HG03460 (cell line): ENCODE measurements around the gene NKAIN2.
"Not testable (repeated sequence)": the region's sequence is repeated elsewhere in the genome, so short reads cannot be mapped to it uniquely, and the experiment has no call there.

Source experiments
- ATAC-seq: cut with Tn5 transposase; IDR thresholded peaks from one replicate; pipeline ENCODE4 v1.9.1; 2021; ENCODE audit not compliant: unreplicated experiment

NKAIN2 gene

DNA sequence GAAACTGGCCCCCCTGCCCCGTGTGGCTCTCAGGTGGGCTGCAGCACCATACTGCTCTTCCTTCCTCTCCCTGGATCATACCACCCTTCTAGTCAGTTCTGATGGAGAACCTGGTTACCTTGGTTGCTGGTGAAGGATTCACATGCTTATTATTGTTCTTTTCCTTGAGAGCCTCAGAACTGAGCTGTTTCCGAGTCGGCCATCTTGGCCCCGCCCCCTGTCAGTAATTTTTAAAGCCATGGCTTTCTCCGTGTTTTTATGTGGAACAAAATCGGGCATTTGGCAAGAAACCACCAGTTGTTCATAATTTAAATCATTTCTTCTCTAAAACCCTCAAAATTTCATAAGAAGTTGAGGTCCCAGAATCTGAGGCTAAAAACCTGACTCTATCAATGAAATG, 493.8 kb downstream of the NKAIN2 start:
- no peak for ATAC-seq

DNA sequence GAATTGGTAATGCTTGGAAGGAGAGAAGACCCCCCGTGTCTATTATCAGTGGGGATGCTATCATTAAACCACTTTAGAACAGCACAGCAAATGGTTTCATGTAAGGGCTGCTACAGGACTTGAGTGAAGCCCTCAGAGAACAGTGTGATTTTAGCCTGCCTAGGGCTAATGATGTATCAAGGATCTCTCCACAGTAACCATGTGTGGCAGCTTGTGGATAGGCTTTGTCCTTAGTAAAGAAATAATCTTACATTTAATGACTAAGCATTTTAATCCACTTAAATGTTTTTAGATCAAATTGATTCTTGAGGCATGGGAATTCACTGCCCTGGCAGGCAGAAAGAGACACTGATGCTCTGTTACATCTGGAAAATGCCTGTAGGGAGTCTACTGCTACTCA, 495.1 kb downstream of the NKAIN2 start:
- ATAC-seq: no peak

DNA sequence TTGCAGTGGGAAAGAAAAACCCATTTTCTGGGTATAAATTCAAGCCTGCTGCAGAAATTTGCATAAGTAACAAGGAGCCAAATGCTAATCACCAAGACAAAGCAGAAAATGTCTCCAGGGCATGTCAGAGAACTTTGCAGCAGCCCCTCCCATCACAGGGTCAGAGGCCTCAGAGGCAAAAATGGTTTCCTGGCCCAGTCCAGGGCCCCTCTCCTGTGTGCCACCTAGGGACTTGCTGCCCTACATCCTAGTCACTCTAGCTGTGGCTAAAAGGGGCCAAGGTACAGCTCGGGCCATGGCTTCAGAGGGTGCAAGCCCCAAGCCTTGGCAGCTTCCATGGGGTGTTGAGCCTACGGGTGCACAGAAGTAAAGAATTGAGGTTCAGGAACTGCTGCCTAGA, 497.2 kb downstream of the NKAIN2 start:
- ATAC-seq: not testable (repeated sequence)

DNA sequence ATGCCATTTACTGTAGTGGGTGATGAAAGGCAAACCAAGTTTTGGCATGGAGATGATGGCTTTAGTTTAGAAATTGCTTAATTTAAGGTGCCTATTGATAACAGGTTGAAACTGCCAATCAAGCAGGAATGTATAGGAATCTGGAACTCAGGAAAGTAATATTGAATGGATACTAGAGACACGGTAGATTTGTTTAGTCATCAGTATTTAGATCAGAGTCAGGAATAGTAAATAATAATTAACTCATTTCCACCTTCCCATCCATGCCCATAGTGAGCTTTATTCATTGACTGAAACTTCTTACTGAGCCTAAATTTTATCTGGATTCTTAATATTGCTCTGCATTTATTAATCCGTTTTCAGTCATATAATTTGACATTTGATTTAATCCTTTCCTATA, 500.3 kb downstream of the NKAIN2 start:
- no peak for ATAC-seq

DNA sequence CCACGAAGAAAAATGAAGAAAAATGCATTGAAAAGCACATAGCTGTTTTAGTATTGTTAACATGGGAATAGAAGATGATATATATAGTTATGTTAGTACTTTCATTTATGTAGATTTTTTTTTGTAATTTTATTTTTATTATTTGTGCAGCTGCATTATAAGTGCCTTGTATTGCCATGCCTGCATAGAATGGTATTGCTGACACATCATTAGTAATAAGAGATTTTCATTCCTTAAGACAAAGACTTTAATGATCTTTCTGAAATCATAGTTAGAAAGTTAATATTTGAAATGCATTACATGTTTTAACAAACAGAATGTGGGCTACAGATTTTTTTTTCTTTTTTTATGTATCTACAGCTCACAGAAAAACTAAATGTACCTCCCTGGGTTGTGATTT, 506.5 kb downstream of the NKAIN2 start:
- ATAC-seq: no peak

DNA sequence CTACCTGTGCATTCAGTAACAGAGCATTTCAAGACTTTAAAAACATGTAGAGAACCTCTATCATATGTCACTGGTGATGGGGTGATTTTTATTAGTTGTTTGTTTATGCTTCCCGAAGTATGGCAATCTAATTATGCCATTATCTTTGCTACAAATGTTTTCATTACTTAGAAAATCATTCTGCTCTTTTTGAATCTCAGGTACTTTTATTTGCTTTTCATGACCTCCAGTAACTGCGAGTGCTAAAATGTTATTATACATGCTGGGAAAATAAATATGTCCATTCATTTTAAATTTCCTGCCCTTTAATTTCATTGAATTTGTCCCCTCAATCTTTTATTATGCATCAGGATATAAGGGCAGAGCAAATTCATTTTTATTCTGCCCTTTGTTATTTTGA, 515.7 kb downstream of the NKAIN2 start:
- ATAC-seq: no peak

DNA sequence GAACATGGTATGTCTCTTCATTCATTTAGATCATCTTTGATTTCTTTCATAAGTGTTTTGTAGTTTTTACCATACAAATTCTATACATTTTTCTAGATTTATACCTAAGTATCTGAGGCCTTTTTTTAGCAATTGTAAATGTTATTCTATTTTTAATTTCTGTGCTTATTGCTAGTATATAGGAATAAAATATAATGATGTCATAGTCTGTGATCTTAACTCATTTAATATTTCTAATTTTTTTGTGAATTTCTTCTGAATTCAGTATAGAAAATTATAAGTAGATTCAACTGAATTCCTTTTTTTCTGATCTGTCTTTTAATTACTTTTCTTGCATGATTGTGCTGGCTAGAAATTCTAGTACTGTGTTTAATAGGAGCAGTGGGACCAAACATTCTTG, 520.6 kb downstream of the NKAIN2 start:
- ATAC-seq: no peak

DNA sequence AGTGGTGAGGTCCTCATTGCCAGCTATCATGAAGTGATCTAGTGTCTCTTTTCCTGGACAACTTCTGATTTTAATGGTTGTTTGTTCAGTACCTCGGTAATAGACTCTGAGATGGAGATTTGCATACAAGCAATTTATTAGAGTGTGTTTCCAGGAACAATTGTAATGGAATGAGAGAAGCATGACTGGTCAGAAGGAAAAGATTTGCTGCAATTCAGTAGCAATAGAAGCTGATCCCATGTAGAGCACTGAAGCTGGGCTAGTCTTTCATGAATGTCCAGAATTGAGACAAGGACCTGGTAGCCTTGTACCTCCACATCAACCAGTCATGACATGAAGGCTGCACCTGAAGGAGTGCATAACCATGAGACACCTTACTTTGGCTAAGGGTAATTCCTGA, 526.5 kb downstream of the NKAIN2 start:
- no peak for ATAC-seq

DNA sequence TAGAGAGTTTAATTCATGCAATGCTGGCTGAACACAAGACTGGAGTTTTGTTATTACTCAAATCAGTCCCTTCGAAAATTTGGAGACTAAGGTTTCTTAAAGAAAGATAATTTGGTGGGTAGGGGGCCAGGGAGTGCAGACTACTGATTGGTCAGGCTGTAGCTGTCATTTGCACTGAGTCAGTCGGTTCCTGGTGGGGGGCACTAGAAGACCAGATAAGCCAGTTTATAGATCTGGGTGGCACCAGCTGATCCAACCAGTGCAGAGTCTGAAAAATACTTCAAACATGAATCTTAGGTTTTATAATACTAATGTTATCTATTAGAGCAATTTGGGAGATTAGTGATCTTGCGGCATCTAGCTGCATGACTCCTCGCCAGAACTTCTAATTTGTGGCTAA, 530.7 kb downstream of the NKAIN2 start:
- ATAC-seq: no peak

DNA sequence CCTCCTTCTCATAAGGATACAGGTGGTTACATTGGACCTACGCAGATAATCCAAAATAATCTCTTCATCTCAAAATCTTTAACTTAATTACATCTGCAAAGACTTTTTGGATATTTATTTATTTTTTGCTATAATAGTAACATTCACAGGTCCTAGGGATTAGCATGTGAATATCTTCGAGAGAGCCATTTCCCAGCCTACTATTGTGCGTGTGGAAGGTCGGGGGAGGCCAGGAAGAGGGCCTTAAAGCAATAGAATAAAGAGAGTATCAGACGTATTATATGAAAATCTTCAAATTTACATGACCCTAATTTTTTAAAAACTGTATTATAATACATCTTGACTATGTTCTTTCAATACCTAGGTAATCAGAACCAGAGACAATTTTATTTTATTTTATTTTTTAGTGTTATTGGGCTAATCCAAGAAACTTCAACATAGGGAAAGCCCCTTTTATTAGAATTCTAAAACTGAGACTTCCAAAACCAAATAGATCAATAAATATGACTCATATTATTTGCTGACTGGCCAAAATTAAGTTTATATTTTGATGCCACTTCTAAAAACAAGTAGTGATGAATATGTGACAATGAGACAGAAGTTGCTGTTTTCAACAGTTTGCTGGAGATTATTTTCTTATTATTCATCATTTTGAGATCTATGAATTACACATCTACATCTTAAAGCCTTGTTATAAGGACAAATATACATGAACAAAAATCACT, 536.1 kb downstream of the NKAIN2 start:
- ATAC-seq: no peak

DNA sequence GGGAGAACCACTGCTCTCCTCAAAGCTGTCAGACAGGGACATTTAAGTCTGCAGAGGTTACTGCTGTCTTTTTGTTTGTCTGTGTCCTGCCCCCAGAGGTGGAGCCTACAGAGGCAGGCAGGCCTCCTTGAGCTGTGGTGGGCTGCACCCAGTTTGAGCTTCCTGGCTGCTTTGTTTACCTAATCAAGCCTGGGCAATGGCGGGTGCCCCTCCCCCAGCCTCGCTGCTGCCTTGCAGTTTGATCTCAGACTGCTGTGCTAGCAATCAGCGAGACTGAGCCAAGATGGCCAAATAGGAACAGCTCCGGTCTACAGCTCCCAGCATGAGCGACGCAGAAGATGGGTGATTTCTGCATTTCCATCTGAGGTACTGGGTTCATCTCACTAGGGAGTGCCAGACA, 544.7 kb downstream of the NKAIN2 start:
- not testable (repeated sequence) for ATAC-seq

DNA sequence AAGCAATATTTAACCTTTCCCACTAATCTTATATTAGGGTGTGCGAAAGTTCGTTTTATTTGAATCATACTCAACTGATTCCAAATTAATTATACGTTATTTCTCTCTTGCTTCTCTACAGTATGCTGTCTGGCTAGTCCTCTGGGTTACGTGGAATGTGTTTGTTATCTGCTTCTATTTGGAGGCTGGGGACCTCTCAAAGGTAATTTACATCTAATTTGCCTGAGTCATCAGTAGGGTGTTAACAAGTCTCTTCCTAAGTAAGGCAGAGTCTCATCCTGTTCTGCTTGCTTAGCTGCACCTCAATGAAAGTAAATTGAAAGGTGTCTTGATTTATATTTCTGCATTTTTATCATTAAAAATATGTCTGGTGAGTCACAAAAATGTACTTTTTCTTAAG, 551.5 kb downstream of the NKAIN2 start:
- no peak for ATAC-seq

DNA sequence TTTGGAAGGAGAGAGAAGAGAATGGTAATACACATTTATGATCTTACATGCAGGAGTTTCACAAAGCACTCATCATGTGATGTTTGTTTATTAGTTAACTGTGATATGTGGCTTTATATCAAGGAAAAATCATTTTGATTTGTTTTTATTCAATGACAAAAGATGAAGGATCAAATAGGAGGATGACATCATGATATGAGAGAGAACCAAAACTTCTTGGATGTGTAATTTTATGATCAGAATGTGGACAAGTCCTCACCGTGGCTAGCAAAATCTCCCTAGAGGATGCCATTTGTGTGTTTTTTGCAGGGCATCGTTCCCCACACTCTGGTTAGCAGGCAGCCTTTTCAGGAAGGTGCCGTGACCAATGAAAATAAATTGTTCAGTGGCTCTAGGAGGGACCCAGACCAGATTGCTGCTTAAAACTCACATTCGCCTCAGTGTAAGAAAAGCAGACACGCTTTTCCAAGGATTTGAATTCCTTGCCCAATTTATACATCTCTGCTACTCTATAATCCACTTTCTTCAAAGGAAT, 552.7 kb downstream of the NKAIN2 start:
- no peak for ATAC-seq

DNA sequence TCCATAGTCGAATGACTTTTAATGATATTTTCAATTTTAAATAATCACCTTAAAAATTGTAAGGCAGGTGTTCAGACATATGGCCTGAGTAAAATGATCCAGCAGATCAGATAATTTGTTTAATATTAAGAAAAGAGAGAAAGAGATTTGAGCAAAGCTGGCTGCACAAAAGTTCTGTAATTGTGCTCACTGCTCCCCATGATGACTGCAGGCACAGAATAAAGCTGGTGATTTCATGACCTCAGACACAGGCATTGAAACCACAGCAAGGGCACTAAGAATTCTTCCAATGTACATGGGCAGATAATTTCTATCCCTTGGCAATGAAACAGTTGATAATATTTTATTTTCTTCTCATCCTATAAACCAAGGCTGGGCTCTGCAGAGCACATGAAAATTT, 553.1 kb downstream of the NKAIN2 start:
- ATAC-seq: no peak

DNA sequence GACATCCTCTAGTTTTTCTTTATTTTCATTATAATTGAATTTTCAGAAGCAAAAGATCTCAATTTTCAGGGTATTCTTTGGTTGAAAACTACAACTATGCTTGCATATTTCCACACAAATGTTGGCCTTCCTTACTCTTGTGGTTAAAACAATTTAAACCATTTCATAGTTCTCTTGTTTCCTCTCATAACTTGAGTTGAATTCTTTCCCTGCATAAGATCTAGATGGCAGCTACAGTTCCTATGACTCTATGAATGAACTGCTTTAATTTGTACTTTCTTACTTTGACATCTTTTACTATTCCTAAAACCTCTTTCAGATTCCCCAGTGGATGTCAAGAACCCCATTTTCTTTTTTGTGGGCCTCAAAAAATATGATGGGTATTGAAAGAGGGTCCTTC, 564.5 kb downstream of the NKAIN2 start:
- ATAC-seq: no peak

DNA sequence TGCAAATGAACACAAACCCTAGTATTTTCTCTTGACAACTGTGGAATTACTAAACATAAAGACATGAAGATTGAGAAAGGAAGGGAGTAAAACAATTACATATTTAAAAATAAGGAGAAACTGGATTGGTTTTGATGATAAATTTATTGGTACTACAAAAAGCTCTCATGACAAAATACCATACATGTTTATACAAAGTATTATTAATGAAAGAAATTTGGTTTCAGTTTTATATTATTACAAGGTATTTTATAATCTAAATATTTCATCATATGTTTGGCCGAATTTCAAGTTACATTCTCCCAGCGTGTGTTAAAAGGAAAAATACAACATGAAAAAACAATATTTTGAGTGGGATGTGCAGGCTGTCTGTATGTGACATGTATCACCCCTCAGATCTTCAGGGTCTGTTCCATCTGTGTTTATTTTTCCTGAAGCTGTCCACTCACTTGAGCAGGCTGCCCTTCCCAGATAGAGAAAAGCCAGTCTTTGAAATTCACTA, 568.4 kb downstream of the NKAIN2 start:
- no peak for ATAC-seq

DNA sequence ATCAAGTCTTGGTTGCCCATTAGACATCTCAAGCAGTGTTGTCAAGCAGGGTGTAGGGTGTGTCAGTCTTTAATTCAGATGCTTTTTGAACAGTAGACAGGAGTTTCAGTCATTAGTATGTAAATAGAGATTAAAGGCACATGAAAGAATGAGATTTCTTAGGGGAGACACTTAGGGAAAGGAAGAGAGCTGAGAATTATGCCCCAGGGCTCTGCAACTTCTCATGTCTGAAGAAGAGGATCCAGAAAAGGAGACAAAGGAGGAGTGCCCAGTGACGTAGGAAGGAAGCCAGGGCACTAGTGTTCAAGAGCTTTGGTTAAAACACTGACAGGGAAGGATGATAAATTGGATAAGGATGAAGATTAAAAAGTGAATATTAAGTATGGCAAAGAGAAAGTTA, 569.7 kb downstream of the NKAIN2 start:
- ATAC-seq: no peak

DNA sequence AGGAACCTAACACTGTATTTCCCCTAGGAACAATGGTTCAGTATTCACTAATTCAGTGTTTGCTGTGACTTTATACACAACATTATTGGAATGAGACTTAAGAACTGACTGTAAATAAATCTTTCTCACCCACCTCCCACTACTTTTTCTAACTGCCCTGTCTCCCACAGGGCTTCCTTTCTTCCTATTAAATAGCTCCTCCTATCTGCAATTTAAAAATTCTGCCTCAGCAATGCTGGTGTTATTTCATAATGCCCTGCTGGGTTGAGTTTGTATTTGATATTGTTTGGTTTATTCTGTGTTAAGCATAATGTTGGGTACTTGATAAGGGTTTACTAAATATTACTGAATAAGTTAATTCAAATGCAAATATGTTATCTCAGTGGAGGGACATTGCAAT, 585.5 kb downstream of the NKAIN2 start:
- ATAC-seq: no peak

DNA sequence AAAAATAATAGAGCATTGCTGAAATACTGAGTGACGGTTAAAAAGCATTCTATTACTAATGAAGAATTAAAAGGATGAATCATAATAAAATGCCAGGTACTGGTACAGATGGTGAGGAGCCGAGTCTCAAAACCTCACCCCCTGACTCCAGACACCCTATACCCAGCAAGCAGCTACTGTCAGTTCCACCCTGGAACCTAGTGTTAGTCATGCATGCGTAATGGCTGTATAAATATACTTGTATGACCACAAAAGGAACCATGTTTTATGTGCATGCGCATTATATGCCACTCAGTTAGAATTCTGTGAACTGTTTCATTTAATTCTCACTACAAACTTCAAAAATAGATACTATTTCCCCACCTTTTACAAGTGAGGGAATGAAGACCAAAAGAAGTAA, 589.9 kb downstream of the NKAIN2 start:
- ATAC-seq: no peak

DNA sequence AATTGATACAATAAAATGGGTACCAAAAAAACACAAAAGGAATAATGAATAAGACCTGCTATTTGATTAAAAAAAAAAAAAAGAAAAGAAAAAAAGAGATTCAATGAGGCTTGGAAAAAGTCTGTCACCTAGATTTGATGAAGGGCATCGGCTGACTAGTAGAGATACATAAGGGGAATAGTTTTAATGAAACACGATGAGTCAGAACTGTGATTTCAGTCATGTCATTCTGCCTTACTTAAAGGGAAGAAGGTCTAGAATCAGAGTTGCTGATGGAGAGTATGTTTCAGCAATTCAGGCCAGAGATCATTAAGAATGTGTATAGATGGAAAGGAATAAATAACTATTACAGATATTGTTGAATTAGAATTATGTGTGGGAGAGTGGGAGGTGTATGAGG, 592.7 kb downstream of the NKAIN2 start:
- no peak for ATAC-seq

DNA sequence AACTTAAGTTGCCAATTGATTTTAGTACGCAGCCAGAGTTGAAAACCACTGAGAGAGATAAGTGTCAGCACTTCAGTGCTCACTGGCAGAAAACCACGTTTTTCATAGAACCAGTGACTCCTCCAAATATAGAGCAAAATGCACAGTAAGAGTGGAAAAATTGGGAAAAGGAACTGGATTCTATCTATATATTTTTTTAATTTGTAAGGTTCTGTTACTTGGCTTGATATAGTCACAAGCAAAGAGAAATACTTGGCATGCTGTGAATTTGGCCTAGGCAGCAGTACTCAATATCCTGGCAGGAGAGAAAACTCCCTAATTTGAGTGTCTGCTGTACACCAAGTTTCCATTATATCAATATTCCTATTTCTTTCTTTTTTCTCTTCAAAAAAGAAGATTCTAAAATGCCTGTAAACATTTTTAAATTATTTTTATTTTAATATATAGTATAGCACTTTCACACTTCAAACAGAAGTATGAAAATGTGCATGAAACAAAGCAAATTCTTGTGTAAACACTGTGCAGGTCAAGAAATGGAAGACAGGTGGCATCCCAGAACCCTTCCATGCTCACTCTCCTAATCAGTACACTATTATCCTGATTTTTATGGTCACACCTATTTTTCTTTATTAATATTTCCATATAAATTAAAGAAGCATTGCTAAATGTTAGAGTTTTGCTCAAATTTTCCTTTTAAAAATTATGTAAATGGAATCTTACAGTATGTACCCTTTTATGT, 596.8 kb downstream of the NKAIN2 start:
- ATAC-seq: no peak

DNA sequence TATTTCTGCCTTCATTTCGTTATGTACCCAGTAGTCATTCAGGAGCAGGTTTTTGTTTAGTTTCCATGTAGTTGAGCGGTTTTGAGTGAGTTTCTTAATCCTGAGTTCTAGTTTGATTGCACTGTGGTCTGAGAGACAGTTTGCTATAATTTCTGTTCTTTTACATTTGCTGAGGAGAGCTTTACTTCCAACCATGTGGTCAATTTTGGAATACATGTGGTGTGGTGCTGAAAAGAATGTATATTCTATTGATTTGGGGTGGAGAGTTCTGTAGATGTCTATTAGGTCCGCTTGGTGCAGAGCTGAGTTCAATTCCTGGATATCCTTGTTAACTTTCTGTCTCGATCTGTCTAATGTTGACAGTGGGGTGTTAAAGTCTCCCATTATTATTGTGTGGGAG, 606.8 kb downstream of the NKAIN2 start:
- not testable (repeated sequence) for ATAC-seq
